PC-9 (cell line): ENCODE results near the gene RBM33. TPM values are rescaled to one million over a fixed set of nuclear protein-coding genes. Genes with fewer than 3 reads are reported as not detected.

Source experiments
- BruUV-seq: library from RNA; stranded (reverse); fragments of 400-500 nt; replicated peaks from 2 replicates; lab custom pipeline; 2021; lab: Mats Ljungman, UMichigan
- CTCF ChIA-PET: fragments of 300-600 bp; sonication (Branson Sonifier 250); formaldehyde crosslinking; loops from one replicate; lab custom pipeline; 2022; ENCODE audit warnings: antibody characterized with exemption; lab: Charles Lee
- POLR2A ChIA-PET: fragments of 300-600 bp; sonication (Branson Sonifier 250); formaldehyde crosslinking; loops from one replicate; lab custom pipeline; 2022; ENCODE audit warnings: antibody characterized with exemption; ENCODE audit not compliant: unreplicated experiment; lab: Charles Lee
- DNase-seq, 2 experiments: peaks; one replicate each; pipeline versions ENCODE4 v3.0.0 to v3.0.0-alpha.2; 2015 to 2022; ENCODE audit warnings: mixed read lengths in 1 of 2
- H2AFZ ChIP-seq: fragments of 200-600 bp; sonication (generic); 2 replicates; pipeline ENCODE4 v1.8.1; 2017; ENCODE audit warnings: antibody characterized with exemption
- H3F3A ChIP-seq: fragments of 200-600 bp; sonication (generic); 2 replicates; pipeline ENCODE4 v1.8.1; 2017; ENCODE audit warnings: antibody characterized with exemption, mild to moderate bottlenecking, low read depth; ENCODE audit not compliant: insufficient read depth
- H3K27ac ChIP-seq: fragments of 200-600 bp; sonication (generic); 2 replicates; pipeline ENCODE4 v1.6.1; 2016; ENCODE audit warnings: mixed run types
- H3K27me3 ChIP-seq: fragments of 200-600 bp; sonication (generic); 2 replicates; pipeline ENCODE4 v1.6.1; 2016; ENCODE audit warnings: low read depth, mixed run types; ENCODE audit not compliant: insufficient read depth
- H3K36me3 ChIP-seq: fragments of 200-600 bp; sonication (generic); 2 replicates; pipeline ENCODE4 v1.6.1; 2016; ENCODE audit warnings: low read depth, mixed run types
- H3K4me1 ChIP-seq: fragments of 200-600 bp; sonication (generic); replicated peaks from 2 replicates; pipeline ENCODE4 v1.6.1; 2016; ENCODE audit warnings: mixed run types; ENCODE audit not compliant: insufficient read depth
- H3K4me2 ChIP-seq: fragments of 200-600 bp; sonication (generic); 2 replicates; pipeline ENCODE4 v1.6.1; 2017; ENCODE audit warnings: mixed run types
- H3K4me3 ChIP-seq: fragments of 200-600 bp; sonication (generic); 2 replicates; pipeline ENCODE4 v1.6.1; 2016; ENCODE audit warnings: mixed run types
- H3K79me2 ChIP-seq: fragments of 200-600 bp; sonication (generic); 2 replicates; pipeline ENCODE4 v1.6.1; 2017; ENCODE audit warnings: low read depth, mixed run types
- H3K9me2 ChIP-seq: fragments of 200-600 bp; sonication (generic); 2 replicates; pipeline ENCODE4 v1.8.1; 2017; ENCODE audit warnings: mild to moderate bottlenecking; ENCODE audit not compliant: insufficient read depth
- H3K9me3 ChIP-seq: fragments of 200-600 bp; sonication (generic); 2 replicates; pipeline ENCODE4 v1.8.1; 2016; ENCODE audit warnings: low read depth; ENCODE audit not compliant: insufficient read depth
- H4K20me1 ChIP-seq: fragments of 200-600 bp; sonication (generic); 2 replicates; pipeline ENCODE4 v1.8.1; 2017; ENCODE audit not compliant: insufficient read depth
- CTCF ChIP-seq: fragments of 200-600 bp; sonication (generic); conservative IDR thresholded peaks from 2 replicates; pipeline ENCODE4 v1.6.1; 2017; ENCODE audit warnings: mixed run types, antibody characterized with exemption, mild to moderate bottlenecking, moderate library complexity
- EZH2 ChIP-seq: fragments of 200-600 bp; sonication (generic); IDR thresholded peaks from 2 replicates; pipeline ENCODE4 v1.8.0; 2017; ENCODE audit warnings: antibody characterized with exemption, low read depth
- intact Hi-C: fragments of 100-400 bp; cut with micrococcal nuclease; formaldehyde crosslinking; loops from one replicate; pipeline ENCODE4 v1.10.0; 2022; ENCODE audit not compliant: unreplicated experiment
- total RNA-seq: library from RNA; stranded (reverse); gene quantifications from 2 replicates; pipeline ENCODE4 v1.2.3, GENCODE V29; 2021

Gene RBM33
- total RNA-seq, 1 experiment from 2014 or later = 85.7 TPM

- Histone ChIP-seq H3K79me2 (0 out of 2 replicates have a peak, but pooled peaks cover 17% of the 10 kb centered on the region), H3K4me1 (no peaks in the 10 kb centered on the region), H3K9me3 (no peaks in the 10 kb centered on the region), H2AFZ (no peak overlapping the region), H3K4me3 (no peak overlapping the region), H3K4me2 (no peak overlapping the region), H3K27ac (no peak overlapping the region), H4K20me1 (peaks cover 73% of the 10 kb centered on the region), H3F3A (no peaks in the 10 kb centered on the region), H3K27me3 (no peaks in the 10 kb centered on the region), H3K36me3 (peaks cover 22% of the 10 kb centered on the region; the same call in 1 of the 2 replicates), H3K9me2 (no peaks in the 10 kb centered on the region)
- TF ChIP-seq EZH2 (no peak), CTCF (no peak)
- intact Hi-C loops = no loop called here
- no TSS peak for BruUV-seq
- DNase-seq = no peak
- CTCF ChIA-PET = no interaction called here
- POLR2A ChIA-PET = no interaction called here
Measured at GRCh38 chr7:155763122-155763521, 118.7 kb downstream of the RBM33 start.

GRCh38 chr7:155763691-155764437 is 119.4 kb downstream of the RBM33 start:
- Histone ChIP-seq H3K27me3 (no peaks in the 10 kb centered on the region), H3K27ac (no peak overlapping the region), H3F3A (no peaks in the 10 kb centered on the region), H2AFZ (no peak overlapping the region), H3K4me1 (no peaks in the 10 kb centered on the region), H3K4me2 (no peak overlapping the region), H3K36me3 (peaks cover 25% of the 10 kb centered on the region; the same call in 1 of the 2 replicates), H4K20me1 (peaks cover 74% of the 10 kb centered on the region), H3K9me3 (no peaks in the 10 kb centered on the region), H3K79me2 (0 out of 2 replicates have a peak, but pooled peaks cover 17% of the 10 kb centered on the region), H3K9me2 (no peaks in the 10 kb centered on the region), H3K4me3 (no peak overlapping the region)
- DNase-seq = no peak
- intact Hi-C loops = no loop called here
- no TSS peak for BruUV-seq
- ChIA-PET POLR2A (no interaction called here), CTCF (interaction anchor here (0.5 kb wide), 1 partner anchor 163 kb away, joined by 3 read pairs; no protein-coding TSS in a partner anchor)
- TF ChIP-seq EZH2 (no peak), CTCF (no peak)

DNA sequence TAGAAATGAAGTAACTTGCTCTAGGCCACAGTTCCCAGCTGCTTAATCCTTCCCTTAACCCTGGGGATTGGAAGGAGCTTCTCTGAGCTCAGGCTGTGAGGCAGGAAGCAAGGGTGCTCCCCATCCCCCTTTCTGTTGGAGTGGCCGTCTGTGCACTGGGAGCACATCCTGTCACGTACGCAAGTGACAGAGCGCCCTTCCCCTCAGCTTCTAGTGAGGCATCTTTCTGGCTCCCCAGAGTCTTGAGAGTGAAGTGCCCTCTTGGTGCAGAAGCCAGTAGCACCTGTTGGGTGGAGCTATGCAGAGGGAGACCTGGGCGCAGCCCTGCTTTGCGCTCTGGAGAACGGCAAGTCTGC is 120.0 kb downstream of the RBM33 start:
- Histone ChIP-seq H3K27ac (no peak overlapping the region), H3K4me3 (no peak overlapping the region), H2AFZ (no peak overlapping the region), H3F3A (no peaks in the 10 kb centered on the region), H3K9me2 (no peaks in the 10 kb centered on the region), H3K27me3 (no peaks in the 10 kb centered on the region), H3K9me3 (no peaks in the 10 kb centered on the region), H3K79me2 (0 out of 2 replicates have a peak, but pooled peaks cover 17% of the 10 kb centered on the region), H3K36me3 (peaks cover 29% of the 10 kb centered on the region; the same call in 1 of the 2 replicates), H3K4me2 (no peak overlapping the region), H4K20me1 (peaks cover 79% of the 10 kb centered on the region), H3K4me1 (no peaks in the 10 kb centered on the region)
- intact Hi-C loops = no loop called here
- POLR2A ChIA-PET = no interaction called here
- TF ChIP-seq EZH2 = no peak
- no peak for TF ChIP-seq CTCF
- CTCF ChIA-PET = interaction anchor here (0.5 kb wide), 1 partner anchor 164 kb away, joined by 3 read pairs; no protein-coding TSS in a partner anchor
- no TSS peak for BruUV-seq
- no peak for DNase-seq
